Prostate gland (tissue), 2 donors: ENCODE measurements around the gene TOP1.
A peak's percentile ranks its signal among the peaks of the same experiment; 100 is the strongest.

Source experiments
- POLR2A ChIP-seq: fragments of 450-650 bp; IDR thresholded peaks from one replicate; pipeline ENCODE4 v1.6.1; 2016; ENCODE audit warnings: antibody characterized with exemption, mild to moderate bottlenecking
- POLR2AphosphoS5 ChIP-seq: sonication (generic); formaldehyde crosslinking; IDR thresholded peaks from one replicate; pipeline ENCODE4 v1.6.1; 2017; ENCODE audit warnings: antibody characterized with exemption
- TF ChIP-seq, protein P1 (sequence below), 4 experiments: fragments of 200-600 bp in 2 of 4; fragments of 450-650 bp in 2 of 4; sonication (generic) in 2 of 4; IDR thresholded peaks; 1 replicate in 3 of 4; 2 replicates in 1 of 4; pipeline ENCODE4 v1.5.1; 2016 to 2019; ENCODE audit warnings: antibody characterized with exemption in 4 of 4, mild to moderate bottlenecking in 2 of 4, moderate library complexity in 2 of 4

DNA sequence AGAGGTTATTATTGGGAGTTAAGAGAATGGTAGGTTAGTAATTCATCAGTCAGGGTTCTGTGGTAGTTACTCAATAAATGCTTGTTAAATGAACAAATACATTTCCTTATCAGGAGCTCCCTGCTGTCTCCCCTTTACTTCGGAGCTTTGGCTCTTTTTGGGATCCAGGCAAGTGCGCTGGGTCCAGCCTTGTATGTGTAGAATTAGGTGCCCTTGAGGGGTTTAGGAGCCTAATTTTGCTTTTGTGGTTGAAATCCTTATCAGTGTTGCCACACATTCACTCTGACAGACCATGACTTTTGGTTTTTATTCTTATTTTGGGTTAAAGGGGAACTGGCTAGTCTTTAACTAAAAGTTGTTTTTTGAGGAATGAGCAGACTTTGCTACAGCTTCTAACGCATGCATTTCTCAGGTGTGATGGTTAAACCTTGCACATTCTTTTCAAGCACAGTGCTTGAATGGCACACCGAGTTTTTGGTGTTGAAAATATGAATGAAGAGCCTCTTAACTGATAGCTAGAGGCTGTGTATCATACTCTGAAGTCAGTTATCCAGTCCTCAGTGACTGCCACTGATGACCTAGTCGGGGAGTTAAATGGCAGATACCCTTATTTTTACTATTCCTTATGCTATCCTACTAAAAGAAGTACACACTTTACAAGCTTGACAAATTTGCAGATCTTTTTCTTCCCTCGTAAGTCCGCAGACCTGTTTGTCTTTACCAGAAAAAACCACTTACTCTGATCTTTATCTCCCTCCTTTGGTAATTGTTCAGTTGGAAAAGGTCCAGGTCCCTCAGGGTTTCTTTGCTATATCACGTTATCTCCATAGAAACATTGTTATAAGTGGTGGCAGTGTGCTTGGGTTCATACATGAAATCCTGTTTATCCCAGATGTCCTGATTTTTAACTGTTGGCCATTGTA lies 58.0 kb downstream of the TOP1 start:
- TF ChIP-seq, protein P1, sequence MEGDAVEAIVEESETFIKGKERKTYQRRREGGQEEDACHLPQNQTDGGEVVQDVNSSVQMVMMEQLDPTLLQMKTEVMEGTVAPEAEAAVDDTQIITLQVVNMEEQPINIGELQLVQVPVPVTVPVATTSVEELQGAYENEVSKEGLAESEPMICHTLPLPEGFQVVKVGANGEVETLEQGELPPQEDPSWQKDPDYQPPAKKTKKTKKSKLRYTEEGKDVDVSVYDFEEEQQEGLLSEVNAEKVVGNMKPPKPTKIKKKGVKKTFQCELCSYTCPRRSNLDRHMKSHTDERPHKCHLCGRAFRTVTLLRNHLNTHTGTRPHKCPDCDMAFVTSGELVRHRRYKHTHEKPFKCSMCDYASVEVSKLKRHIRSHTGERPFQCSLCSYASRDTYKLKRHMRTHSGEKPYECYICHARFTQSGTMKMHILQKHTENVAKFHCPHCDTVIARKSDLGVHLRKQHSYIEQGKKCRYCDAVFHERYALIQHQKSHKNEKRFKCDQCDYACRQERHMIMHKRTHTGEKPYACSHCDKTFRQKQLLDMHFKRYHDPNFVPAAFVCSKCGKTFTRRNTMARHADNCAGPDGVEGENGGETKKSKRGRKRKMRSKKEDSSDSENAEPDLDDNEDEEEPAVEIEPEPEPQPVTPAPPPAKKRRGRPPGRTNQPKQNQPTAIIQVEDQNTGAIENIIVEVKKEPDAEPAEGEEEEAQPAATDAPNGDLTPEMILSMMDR (IDR thresholded peaks at IDR 0.05): no peak
- TF ChIP-seq POLR2AphosphoS5: peak; percentile 39
- TF ChIP-seq POLR2A: no peak
